Measurements from ENCODE around the gene DAPP1. TPM values are rescaled to one million over a fixed set of nuclear protein-coding genes. Genes with fewer than 3 reads are reported as not detected.

DAPP1 gene
- total and polyA plus RNA-seq, 10 of the 15 experiments (the other 5 are each of a cell fraction or from before 2014, with no cell fraction given), result 46.5 to 147 (median 74.2) TPM

GRCh38 chr4:99832758-99833157 is 16.1 kb downstream of the DAPP1 start:
- Histone ChIP-seq H3K79me2 (ENCODE audit: control insufficient read depth, insufficient read depth, low read length) (peaks cover 41% of the 10 kb centered on the region), H3K9me3 (replicated peaks; ENCODE audit: control insufficient read depth, insufficient read depth, low read length) (no peaks in the 10 kb centered on the region), H3K27me3 (replicated peaks in 1 of 2; ENCODE audit: control insufficient read depth in 2 of 2, insufficient read depth in 2 of 2, low read length in 1 of 2) (no peaks in the 10 kb centered on the region), H3K4me3 (no peak overlapping the region), H3K4me2 (ENCODE audit: control insufficient read depth, insufficient read depth) (no peak overlapping the region), H3K36me3 (ENCODE audit: control insufficient read depth in 2 of 2, insufficient read depth in 2 of 2, low read length in 1 of 2) (peaks cover 8 to 13% of the 10 kb centered on the region in 2 experiments; a peak in 3 of 4 replicates), H2AFZ (ENCODE audit: control insufficient read depth, low read depth, low read length) (no peak overlapping the region), H4K20me1 (ENCODE audit: control insufficient read depth, insufficient read depth) (no peaks in the 10 kb centered on the region), H3K4me1 (ENCODE audit: control insufficient read depth, insufficient read depth, low read length) (no peaks in the 10 kb centered on the region), H3K9ac (ENCODE audit: control insufficient read depth, insufficient read depth, low read length) (no peak overlapping the region), H3K27ac (ENCODE audit: control insufficient read depth, insufficient read depth) (no peak overlapping the region)
- no peak for FAIRE-seq
- BruUV-seq (replicated peaks), result no TSS peak
- CTCF ChIA-PET, result interaction anchor here (1.0 to 1.8 kb wide), 3 partner anchors 8 to 21 kb away, joined by 3 to 8 read pairs (median 4); no protein-coding TSS in a partner anchor
- in situ Hi-C loops (cut with MboI), result loop anchor here (25.0 kb wide), 1 partner anchor 1180 kb away; no protein-coding TSS in a partner anchor
- POLR2A ChIA-PET, result interaction anchor here (1.1 kb wide), 1 partner anchor 14 kb away, joined by 3 read pairs; no protein-coding TSS in a partner anchor
- RAD21 ChIA-PET (ENCODE audit: unreplicated experiment), result no interaction called here
- TF ChIP-seq PAX8 (IDR thresholded peaks at IDR 0.05), result no peak
- TF ChIP-seq ASH2L (IDR thresholded peaks at IDR 0.05; ENCODE audit: borderline replicate concordance, low read depth), result no peak
- TF ChIP-seq ZZZ3 (IDR thresholded peaks at IDR 0.05; ENCODE audit: control insufficient read depth, insufficient read length, low read depth), result no peak
- TF ChIP-seq, protein P1, sequence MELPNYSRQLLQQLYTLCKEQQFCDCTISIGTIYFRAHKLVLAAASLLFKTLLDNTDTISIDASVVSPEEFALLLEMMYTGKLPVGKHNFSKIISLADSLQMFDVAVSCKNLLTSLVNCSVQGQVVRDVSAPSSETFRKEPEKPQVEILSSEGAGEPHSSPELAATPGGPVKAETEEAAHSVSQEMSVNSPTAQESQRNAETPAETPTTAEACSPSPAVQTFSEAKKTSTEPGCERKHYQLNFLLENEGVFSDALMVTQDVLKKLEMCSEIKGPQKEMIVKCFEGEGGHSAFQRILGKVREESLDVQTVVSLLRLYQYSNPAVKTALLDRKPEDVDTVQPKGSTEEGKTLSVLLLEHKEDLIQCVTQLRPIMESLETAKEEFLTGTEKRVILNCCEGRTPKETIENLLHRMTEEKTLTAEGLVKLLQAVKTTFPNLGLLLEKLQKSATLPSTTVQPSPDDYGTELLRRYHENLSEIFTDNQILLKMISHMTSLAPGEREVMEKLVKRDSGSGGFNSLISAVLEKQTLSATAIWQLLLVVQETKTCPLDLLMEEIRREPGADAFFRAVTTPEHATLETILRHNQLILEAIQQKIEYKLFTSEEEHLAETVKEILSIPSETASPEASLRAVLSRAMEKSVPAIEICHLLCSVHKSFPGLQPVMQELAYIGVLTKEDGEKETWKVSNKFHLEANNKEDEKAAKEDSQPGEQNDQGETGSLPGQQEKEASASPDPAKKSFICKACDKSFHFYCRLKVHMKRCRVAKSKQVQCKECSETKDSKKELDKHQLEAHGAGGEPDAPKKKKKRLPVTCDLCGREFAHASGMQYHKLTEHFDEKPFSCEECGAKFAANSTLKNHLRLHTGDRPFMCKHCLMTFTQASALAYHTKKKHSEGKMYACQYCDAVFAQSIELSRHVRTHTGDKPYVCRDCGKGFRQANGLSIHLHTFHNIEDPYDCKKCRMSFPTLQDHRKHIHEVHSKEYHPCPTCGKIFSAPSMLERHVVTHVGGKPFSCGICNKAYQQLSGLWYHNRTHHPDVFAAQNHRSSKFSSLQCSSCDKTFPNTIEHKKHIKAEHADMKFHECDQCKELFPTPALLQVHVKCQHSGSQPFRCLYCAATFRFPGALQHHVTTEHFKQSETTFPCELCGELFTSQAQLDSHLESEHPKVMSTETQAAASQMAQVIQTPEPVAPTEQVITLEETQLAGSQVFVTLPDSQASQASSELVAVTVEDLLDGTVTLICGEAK (IDR thresholded peaks at IDR 0.05; ENCODE audit: borderline replicate concordance), result no peak
- no peak for TF ChIP-seq KLF5 (IDR thresholded peaks at IDR 0.05; ENCODE audit: partially characterized antibody)
- no peak for TF ChIP-seq RAD51 (IDR thresholded peaks at IDR 0.05)
- SMC1A ChIA-PET (ENCODE audit: uncharacterized antibody, unreplicated experiment), result interaction anchor here (2.2 to 3.5 kb wide), 2 partner anchors 11 to 13 kb away, joined by 10 to 23 read pairs; no protein-coding TSS in a partner anchor
- 95% methylated on average over 3 of the region's 3 CpGs for WGBS (ENCODE audit: insufficient coverage, insufficient replicate concordance, low lambda C conversion rate, missing lambda C conversion rate)
- ATAC-seq, result no peak
- DNase-seq (ENCODE audit: low read depth, low spot score), result no peak
- intact Hi-C loops (cut with micrococcal nuclease; ENCODE audit: unreplicated experiment), result no loop called here
